Neural cell (in vitro differentiated cells): ENCODE measurements around the gene LAMB2. TPM values are rescaled to one million over a fixed set of nuclear protein-coding genes. Genes with fewer than 3 reads are reported as not detected.

Experiments used
- H2AFZ ChIP-seq: fragments of 200-600, 300-800 bp; sonication (generic), shearing (Covaris generic); 2 replicates; pipeline ENCODE4 v1.6.0; 2014; ENCODE audit warnings: low read depth, mild to moderate bottlenecking, antibody characterized with exemption, low read length, moderate library complexity
- H3F3A ChIP-seq: fragments of 200-600 bp; shearing (Covaris generic); 2 replicates; pipeline ENCODE4 v1.6.1; 2016; ENCODE audit warnings: mild to moderate bottlenecking, moderate library complexity, mixed read lengths, antibody characterized with exemption, low read length; ENCODE audit not compliant: insufficient read depth, poor library complexity, severe bottlenecking
- H3K27ac ChIP-seq: fragments of 200-600, 300-800 bp; sonication (generic), shearing (Covaris generic); 2 replicates; pipeline ENCODE4 v1.5.1; 2014; ENCODE audit warnings: mild to moderate bottlenecking, low read length, moderate library complexity
- H3K27me3 ChIP-seq: fragments of 300-800, 200-600 bp; sonication (generic), shearing (Covaris generic); 2 replicates; pipeline ENCODE4 v1.6.0; 2014; ENCODE audit warnings: mild to moderate bottlenecking, low read depth, low read length, moderate library complexity; ENCODE audit not compliant: insufficient read depth
- H3K36me3 ChIP-seq: fragments of 300-800, 200-600 bp; sonication (generic), shearing (Covaris generic); 2 replicates; pipeline ENCODE4 v1.5.1; 2014; ENCODE audit warnings: mild to moderate bottlenecking, antibody characterized with exemption, low read length, moderate library complexity; ENCODE audit not compliant: insufficient read depth
- H3K4me2 ChIP-seq: fragments of 300-800, 200-600 bp; sonication (generic), shearing (Covaris generic); 2 replicates; pipeline ENCODE4 v1.6.0; 2014; ENCODE audit warnings: mild to moderate bottlenecking, low read length
- H3K4me3 ChIP-seq: fragments of 300-800, 200-600 bp; sonication (generic), shearing (Covaris generic); 2 replicates; pipeline ENCODE4 v1.5.1; 2014; ENCODE audit warnings: mild to moderate bottlenecking, low read length, moderate library complexity
- H3K79me2 ChIP-seq: fragments of 200-600 bp; shearing (Covaris generic); replicated peaks from 2 replicates; pipeline ENCODE4 v1.6.0; 2014; ENCODE audit warnings: mild to moderate bottlenecking, low read length, moderate library complexity; ENCODE audit not compliant: insufficient read depth
- H3K9ac ChIP-seq: fragments of 300-800, 200-600 bp; sonication (generic), shearing (Covaris generic); 2 replicates; pipeline ENCODE4 v1.6.1; 2016; ENCODE audit warnings: mild to moderate bottlenecking, low read length, mixed read lengths
- H3K9me2 ChIP-seq: fragments of 200-600 bp; shearing (Covaris generic); 2 replicates; pipeline ENCODE4 v1.6.1; 2016; ENCODE audit warnings: mild to moderate bottlenecking, low read length, mixed read lengths; ENCODE audit not compliant: insufficient read depth
- H3K9me3 ChIP-seq: fragments of 200-600, 300-800 bp; sonication (generic), shearing (Covaris generic); 2 replicates; pipeline ENCODE4 v1.6.1; 2016; ENCODE audit warnings: mild to moderate bottlenecking, mixed run types, low read length, moderate library complexity, mixed read lengths
- H4K20me1 ChIP-seq: fragments of 200-600 bp; shearing (Covaris generic); 2 replicates; pipeline ENCODE4 v1.6.1; 2016; ENCODE audit warnings: mild to moderate bottlenecking, mixed run types; ENCODE audit not compliant: insufficient read depth
- CTCF ChIP-seq: fragments of 450-650 bp; IDR thresholded peaks from 2 replicates; pipeline ENCODE4 v1.5.1; 2014; ENCODE audit warnings: antibody characterized with exemption, mild to moderate bottlenecking, moderate library complexity; ENCODE audit not compliant: poor library complexity, severe bottlenecking
- EP300 ChIP-seq: fragments of 450-650 bp; conservative IDR thresholded peaks from 2 replicates; pipeline ENCODE4 v1.6.1; 2014; ENCODE audit warnings: antibody characterized with exemption, mild to moderate bottlenecking, moderate library complexity; ENCODE audit not compliant: poor library complexity, severe bottlenecking
- EZH2 ChIP-seq: fragments of 200-600, 300-800 bp; shearing (Covaris generic), sonication (generic); IDR thresholded peaks from 2 replicates; pipeline ENCODE4 v1.6.1; 2014; ENCODE audit warnings: antibody characterized with exemption, low read length, borderline replicate concordance, mild to moderate bottlenecking; ENCODE audit not compliant: insufficient read depth, poor library complexity, severe bottlenecking
- MXI1 ChIP-seq: fragments of 450-650 bp; conservative IDR thresholded peaks from 2 replicates; pipeline ENCODE4 v1.6.1; 2014; ENCODE audit warnings: antibody characterized with exemption, mild to moderate bottlenecking; ENCODE audit not compliant: poor library complexity, severe bottlenecking
- POLR2AphosphoS5 ChIP-seq: IDR thresholded peaks from 2 replicates; pipeline ENCODE4 v1.6.1; 2012
- RAD21 ChIP-seq: fragments of 450-650 bp; conservative IDR thresholded peaks from 2 replicates; pipeline ENCODE4 v1.6.1; 2014; ENCODE audit warnings: antibody characterized with exemption, mild to moderate bottlenecking, moderate library complexity
- REST ChIP-seq: IDR thresholded peaks from 2 replicates; pipeline ENCODE4 v1.6.1; 2012; ENCODE audit warnings: borderline replicate concordance
- SMC3 ChIP-seq: fragments of 450-650 bp; conservative IDR thresholded peaks from 2 replicates; pipeline ENCODE4 v1.6.1; 2014; ENCODE audit warnings: antibody characterized with exemption, mild to moderate bottlenecking, moderate library complexity; ENCODE audit not compliant: poor library complexity
- TAF1 ChIP-seq: IDR thresholded peaks from 2 replicates; pipeline ENCODE4 v1.6.1; 2012; ENCODE audit warnings: low read depth
- polyA plus RNA-seq: library from polyadenylated mRNA; depleted of rRNA; stranded (reverse); fragments of >200 nt; gene quantifications from 2 replicates; pipeline ENCODE4 v1.2.3, GENCODE V29; 2014

Gene LAMB2
- polyA plus RNA-seq, 1 donor from 2014 or later, result 15.9 TPM

GRCh38 chr3:49119439-49119838 is 13.4 kb downstream of the LAMB2 start:
- H3K27me3 ChIP-seq, result no peaks in the 10 kb centered on the region
- peak overlapping the region; percentile 100 for H3K4me3 ChIP-seq
- TF ChIP-seq SMC3, result no peak
- no peak for TF ChIP-seq POLR2AphosphoS5
- TF ChIP-seq CTCF, result no peak
- TF ChIP-seq EZH2, result no peak
- TF ChIP-seq RAD21, result no peak
- no peak for TF ChIP-seq EP300
- no peak for TF ChIP-seq TAF1
- TF ChIP-seq REST, result no peak
- no peak for TF ChIP-seq MXI1

GRCh38 chr3:49119036-49119435 is 13.8 kb downstream of the LAMB2 start:
- TF ChIP-seq SMC3, result no peak
- TF ChIP-seq MXI1, result no peak
- no peak for TF ChIP-seq EP300
- no peak for TF ChIP-seq TAF1
- TF ChIP-seq POLR2AphosphoS5, result no peak
- no peak for TF ChIP-seq CTCF
- TF ChIP-seq REST, result no peak
- no peak for TF ChIP-seq EZH2
- no peak for TF ChIP-seq RAD21
- Histone ChIP-seq H3K4me3 (peak overlapping the region; percentile 100), H3K9me3 (no peaks in the 10 kb centered on the region), H4K20me1 (no peaks in the 10 kb centered on the region), H3K27me3 (no peaks in the 10 kb centered on the region), H3K79me2 (peaks cover 15% of the 10 kb centered on the region), H3K27ac (peak overlapping the region; percentile 17), H3K4me2 (peak overlapping the region; percentile 100), H3K36me3 (peaks cover 7% of the 10 kb centered on the region), H3K9ac (peak overlapping the region; percentile 97), H2AFZ (no peak overlapping the region), H3K9me2 (no peaks in the 10 kb centered on the region), H3F3A (no peaks in the 10 kb centered on the region)

More at GRCh38 chr3:49119439-49119838, 13.4 kb downstream of the LAMB2 start:
- Histone ChIP-seq H2AFZ (no peak overlapping the region), H3K4me2 (peak overlapping the region; percentile 100), H3K9me2 (no peaks in the 10 kb centered on the region), H3K9ac (peak overlapping the region; percentile 97), H3F3A (no peaks in the 10 kb centered on the region), H4K20me1 (no peaks in the 10 kb centered on the region), H3K9me3 (no peaks in the 10 kb centered on the region), H3K79me2 (peaks cover 15% of the 10 kb centered on the region), H3K27ac (peak overlapping the region; percentile 92), H3K36me3 (peaks cover 7% of the 10 kb centered on the region)
